Aorta (tissue), 5 donors: ENCODE data around the gene CEP350. TPM values are rescaled to one million over a fixed set of nuclear protein-coding genes. Genes with fewer than 3 reads are reported as not detected.

Experiments used
- ATAC-seq: fragments of 200-7000 bp; cut with Tn5 transposase; one replicate; pipeline ENCODE4 v1.9.1; 2022; ENCODE audit warnings: moderate library complexity; ENCODE audit not compliant: low FRiP score
- DNase-seq, 2 donors: peaks; one replicate each; pipeline ENCODE4 v3.0.0-alpha.2; 2020
- H3K27ac ChIP-seq, 2 donors: one replicate each; pipeline ENCODE4 v1.5.1; 2013; ENCODE audit warnings: low read length in 2 of 2, mild to moderate bottlenecking in 2 of 2, moderate library complexity in 2 of 2, control low read depth in 1 of 2, inconsistent platforms in 1 of 2, low read depth in 1 of 2
- H3K27me3 ChIP-seq, 2 donors: one replicate each; pipeline ENCODE4 v1.6.1; 2013; ENCODE audit warnings: control low read depth in 1 of 2, low read length in 1 of 2, mild to moderate bottlenecking in 1 of 2, moderate library complexity in 1 of 2; ENCODE audit not compliant: insufficient read depth in 2 of 2, control insufficient read depth in 1 of 2
- H3K36me3 ChIP-seq, 2 donors: one replicate each; pipeline ENCODE4 v1.6.1; 2013; ENCODE audit warnings: control low read depth in 1 of 2, low read length in 1 of 2, mild to moderate bottlenecking in 1 of 2; ENCODE audit not compliant: insufficient read depth in 2 of 2, control insufficient read depth in 1 of 2
- H3K4me1 ChIP-seq, 2 donors: one replicate each; pipeline ENCODE4 v1.6.1; 2013; ENCODE audit warnings: low read length in 2 of 2, control low read depth in 1 of 2, mild to moderate bottlenecking in 1 of 2, moderate library complexity in 1 of 2; ENCODE audit not compliant: insufficient read depth in 2 of 2, control insufficient read depth in 1 of 2
- H3K4me3 ChIP-seq, 2 donors: one replicate each; pipeline ENCODE4 v1.5.1; 2013; ENCODE audit warnings: low read length in 2 of 2, control low read depth in 1 of 2, mild to moderate bottlenecking in 1 of 2
- H3K9me3 ChIP-seq: one replicate; pipeline ENCODE4 v1.6.1; 2013; ENCODE audit warnings: mild to moderate bottlenecking, low read length; ENCODE audit not compliant: control insufficient read depth
- WGBS, 2 donors: extraction: QIAGEN DNeasy Blood & Tissue Kit; methylation state at CpG; one replicate each; pipeline ENCODE4 v1.1.7; 2013; 5-methylcytosine and 5-hydroxymethylcytosine counted together
- intact Hi-C, 2 donors: fragments of 100-400 bp; cut with DNase I; formaldehyde crosslinking; loops; one replicate each; pipeline versions ENCODE4 v1.14.2 to v1.15.0; 2022
- polyA plus RNA-seq, 2 donors: library from polyadenylated mRNA; stranded (reverse); fragments of 200-250 nt; gene quantifications; one replicate each; pipeline ENCODE4 v1.2.3, GENCODE V29; 2013
- total RNA-seq, 2 donors: library from RNA; stranded (reverse); fragmentation: NEBNext Ultra II Directional; extraction: Animal tissue kit (Norgen Biotek cat#: 25700); gene quantifications; one replicate each; pipeline ENCODE4 v1.2.1, GENCODE V29; 2021
- donor health status: healthy with polysubstance abuse.
- donor health status: Bipolar disorder and iron deficiency.
- donor health status: DM: no; HTN: no; CAD: no.
- donor health status: DM: no; HTN: no; CAD: no.
- donor health status: DM: yes; HTN: yes; CAD: no.

CEP350 gene
- total and polyA plus RNA-seq, 4 donors = 4.3 to 61.3 (median 29.4) TPM

DNA sequence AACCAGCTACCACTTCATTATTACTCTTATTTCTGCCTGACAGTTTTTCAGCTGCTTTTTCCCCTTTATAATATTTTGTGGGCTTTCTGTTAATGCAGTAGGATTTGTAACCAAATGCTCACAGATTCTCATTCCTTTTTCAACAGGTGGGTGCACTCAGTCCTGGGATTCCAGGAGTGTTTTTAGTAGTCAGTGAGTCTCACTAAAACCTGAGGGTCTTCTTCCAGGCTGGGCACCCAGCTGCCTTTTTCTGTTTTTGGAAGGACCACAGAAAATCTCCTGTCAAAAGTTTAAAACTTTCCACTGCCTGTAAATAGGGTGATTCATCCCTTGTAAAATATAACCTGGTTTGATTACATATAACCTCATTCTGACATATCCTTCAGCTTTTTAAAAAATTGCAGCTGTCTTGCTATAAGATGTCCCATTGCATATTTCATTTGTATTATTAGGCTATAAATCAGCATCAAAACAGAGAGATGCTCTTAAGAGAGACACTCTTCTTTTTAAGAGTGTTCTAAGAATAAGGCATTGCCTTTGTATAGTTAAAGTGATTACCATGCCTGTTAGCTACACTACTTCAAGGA, 16.8 kb upstream of the CEP350 start:
- Histone ChIP-seq H3K9me3 (no peaks in the 10 kb centered on the region), H3K4me1 (no peaks in the 10 kb centered on the region), H3K27ac (no peak overlapping the region), H3K36me3 (no peaks in the 10 kb centered on the region), H3K4me3 (no peak overlapping the region), H3K27me3 (no peaks in the 10 kb centered on the region)
- ATAC-seq (no peak), DNase-seq (no peak)
- intact Hi-C loops = no loop called here

DNA sequence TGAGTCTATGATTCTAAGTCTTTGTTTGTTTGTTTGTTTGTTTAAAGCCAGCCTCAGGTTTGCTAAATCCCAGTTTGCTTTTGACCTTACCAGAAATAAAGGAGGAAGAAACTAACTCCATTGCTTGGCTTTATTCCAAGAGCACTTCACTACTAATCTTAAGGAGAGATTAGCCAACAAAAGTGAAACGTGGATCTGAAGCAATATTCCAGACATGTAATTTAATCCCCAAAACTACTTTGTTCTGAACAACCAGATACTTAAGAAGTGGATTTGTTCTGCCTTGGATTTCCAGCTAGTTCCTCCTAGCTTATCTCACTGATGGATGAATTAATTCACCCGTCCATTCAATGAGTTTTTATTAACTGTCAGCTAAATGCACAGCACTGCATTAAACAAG, 15.9 kb upstream of the CEP350 start:
- Histone ChIP-seq H3K36me3 (no peaks in the 10 kb centered on the region), H3K27me3 (no peaks in the 10 kb centered on the region), H3K4me3 (no peak overlapping the region), H3K4me1 (no peaks in the 10 kb centered on the region), H3K9me3 (no peaks in the 10 kb centered on the region), H3K27ac (no peak overlapping the region)
- DNase-seq (no peak), ATAC-seq (no peak)
- 32% methylated on average over 2 of the region's 2 CpGs for WGBS, 2 donors
- intact Hi-C loops = no loop called here

DNA sequence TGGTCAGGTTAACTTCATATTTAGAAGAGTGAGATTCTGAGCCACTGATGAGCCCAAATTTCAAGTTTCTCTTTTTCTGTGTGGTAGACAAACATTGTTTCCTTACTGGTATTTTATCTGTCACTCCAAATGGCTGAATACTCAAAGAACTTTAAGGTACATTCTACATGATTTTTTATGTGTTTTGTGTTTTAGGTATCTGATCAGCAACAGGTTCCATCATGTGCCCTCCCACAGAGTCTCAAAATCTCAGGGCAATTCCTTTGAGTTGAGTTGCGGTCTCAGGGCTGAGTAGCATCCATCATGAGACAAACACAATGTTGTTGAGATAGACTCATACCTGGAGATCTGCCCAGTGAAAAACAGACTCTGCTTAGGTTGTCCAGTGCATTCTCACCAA, 14.7 kb upstream of the CEP350 start:
- no peaks in the 10 kb centered on the region for H3K36me3 ChIP-seq
- no peaks in the 10 kb centered on the region for H3K9me3 ChIP-seq
- 99 to 100% methylated on average over 1 of the region's 1 CpG for WGBS, 2 donors
- H3K4me1 ChIP-seq = no peaks in the 10 kb centered on the region
- intact Hi-C loops = no loop called here
- DNase-seq = no peak
- no peak overlapping the region for H3K27ac ChIP-seq
- H3K4me3 ChIP-seq = no peak overlapping the region
- ATAC-seq = no peak
- H3K27me3 ChIP-seq = no peaks in the 10 kb centered on the region

DNA sequence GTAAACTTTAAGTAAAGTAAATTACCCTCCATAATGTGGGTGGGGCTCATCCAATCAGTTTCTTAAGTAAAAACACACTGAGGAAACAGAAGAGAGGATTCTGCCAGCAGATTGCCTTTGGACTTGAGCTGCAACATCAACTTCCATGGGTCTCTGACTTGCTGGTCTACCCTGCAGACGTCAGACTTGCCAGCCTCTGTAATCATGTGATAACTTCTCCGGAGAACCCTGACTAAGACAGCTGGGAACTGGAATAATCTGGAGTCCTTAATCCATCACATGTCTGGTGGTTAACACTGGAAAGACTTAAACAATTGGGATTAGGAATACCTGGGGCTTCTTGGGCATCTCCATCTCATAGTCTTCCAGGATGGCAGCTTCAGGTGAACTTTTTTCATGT, 13.2 kb upstream of the CEP350 start:
- ATAC-seq (no peak), DNase-seq (no peak)
- H3K4me3 ChIP-seq = no peak overlapping the region
- intact Hi-C loops = no loop called here
- no peaks in the 10 kb centered on the region for H3K36me3 ChIP-seq
- 38 to 49% methylated on average over 2 of the region's 2 CpGs for WGBS, 2 donors
- no peaks in the 10 kb centered on the region for H3K4me1 ChIP-seq
- H3K27me3 ChIP-seq = no peaks in the 10 kb centered on the region
- no peak overlapping the region for H3K27ac ChIP-seq
- H3K9me3 ChIP-seq = no peaks in the 10 kb centered on the region

DNA sequence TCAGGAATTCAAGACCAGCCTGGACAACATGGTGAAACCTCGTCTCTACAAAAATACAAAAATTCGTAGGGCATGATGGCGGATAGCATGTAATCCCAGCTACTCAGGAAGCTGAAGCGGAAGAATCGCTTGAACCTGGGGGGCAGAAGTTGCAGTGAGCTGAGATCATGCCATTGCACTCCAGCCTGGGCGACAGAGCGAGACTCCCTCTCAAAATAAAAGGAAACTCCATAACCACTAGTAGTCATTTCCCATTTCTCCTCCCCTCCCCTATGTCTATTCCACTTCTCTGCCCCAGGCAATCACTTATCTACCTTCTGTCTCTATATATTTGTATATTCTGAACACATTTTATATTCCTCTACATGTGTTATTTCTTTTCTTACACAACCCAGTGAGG, 4.0 kb upstream of the CEP350 start:
- Histone ChIP-seq H3K4me3 (no peak overlapping the region), H3K36me3 (no peaks in the 10 kb centered on the region), H3K27ac (no peak overlapping the region), H3K9me3 (no peaks in the 10 kb centered on the region), H3K4me1 (no peaks in the 10 kb centered on the region), H3K27me3 (no peaks in the 10 kb centered on the region)
- intact Hi-C loops = loop anchor here in 1 of 2 donors (10.0 kb wide), 1 partner anchor 54 kb away; no protein-coding TSS in a partner anchor
- WGBS, 2 donors = 93 to 94% methylated on average over 7 of the region's 7 CpGs
- no peak for ATAC-seq
- DNase-seq = no peak

DNA sequence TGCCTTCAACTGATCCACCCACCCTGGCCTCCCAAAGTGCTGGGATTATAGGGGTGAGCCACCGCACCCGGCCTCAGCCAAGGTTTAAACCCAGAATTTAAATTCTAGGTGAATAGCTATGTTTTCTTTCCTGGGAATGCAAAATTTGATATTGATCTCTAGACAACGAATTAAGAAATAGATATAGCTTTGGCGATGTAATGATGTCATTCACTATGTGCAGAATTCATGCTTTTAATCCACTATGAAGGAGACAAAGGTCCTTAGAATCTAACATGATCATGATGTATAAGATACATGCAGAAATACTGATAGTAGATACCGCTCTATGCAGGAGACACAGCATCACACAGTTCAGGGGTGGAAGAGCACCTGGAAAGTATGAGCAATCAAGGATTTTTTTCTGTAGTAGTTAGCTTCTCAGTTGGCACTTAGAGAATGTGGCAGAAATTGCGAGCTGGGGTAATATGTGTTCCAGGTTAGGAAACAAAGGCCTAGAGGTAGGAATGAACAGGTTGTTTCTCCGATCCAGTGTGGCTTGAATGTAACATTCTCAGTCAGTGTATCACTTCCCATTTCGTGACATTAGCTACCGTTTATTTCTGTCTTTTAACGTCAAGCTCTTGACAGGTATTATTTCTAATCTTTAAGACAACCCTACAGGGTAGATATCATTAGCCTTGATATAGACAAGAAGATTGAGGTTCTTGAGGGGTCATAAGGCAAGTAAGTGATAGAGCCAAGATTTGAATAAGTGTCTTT, 3.0 kb upstream of the CEP350 start:
- Histone ChIP-seq H3K4me3 (no peak overlapping the region), H3K36me3 (no peaks in the 10 kb centered on the region), H3K9me3 (no peaks in the 10 kb centered on the region), H3K4me1 (no peaks in the 10 kb centered on the region), H3K27ac (no peak overlapping the region), H3K27me3 (no peaks in the 10 kb centered on the region)
- intact Hi-C loops = loop anchor here in 1 of 2 donors (10.0 kb wide), 1 partner anchor 53 kb away; no protein-coding TSS in a partner anchor
- DNase-seq (no peak), ATAC-seq (no peak)
- 90 to 94% methylated on average over 10 of the region's 10 CpGs for WGBS, 2 donors

DNA sequence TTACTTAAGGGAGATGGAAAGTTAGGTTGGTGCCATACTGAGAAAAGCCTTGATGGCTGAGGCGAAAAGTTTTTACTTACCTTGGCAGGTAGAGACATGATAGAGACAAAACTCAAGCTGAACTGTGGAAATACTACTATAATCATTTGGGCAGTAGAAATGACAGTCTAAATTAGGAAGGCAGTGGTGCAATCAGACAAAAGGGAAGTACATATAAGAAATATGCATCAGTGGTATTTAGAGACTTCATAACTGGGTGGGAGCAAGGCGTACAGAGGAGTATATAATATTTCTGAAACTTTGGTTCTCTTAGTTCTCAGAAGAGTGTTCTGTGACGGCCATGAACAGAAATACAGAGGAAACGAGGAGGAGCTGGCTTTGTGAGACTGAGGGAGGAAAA, 2.4 kb upstream of the CEP350 start:
- no peaks in the 10 kb centered on the region for H3K36me3 ChIP-seq
- WGBS, 2 donors = 87 to 89% methylated on average over 4 of the region's 4 CpGs
- no peak overlapping the region for H3K27ac ChIP-seq
- DNase-seq = no peak
- no peak overlapping the region for H3K4me3 ChIP-seq
- H3K4me1 ChIP-seq = no peaks in the 10 kb centered on the region
- no peaks in the 10 kb centered on the region for H3K9me3 ChIP-seq
- H3K27me3 ChIP-seq = no peaks in the 10 kb centered on the region
- no peak for ATAC-seq
- intact Hi-C loops = loop anchor here in 1 of 2 donors (10.0 kb wide), 1 partner anchor 53 kb away; no protein-coding TSS in a partner anchor

DNA sequence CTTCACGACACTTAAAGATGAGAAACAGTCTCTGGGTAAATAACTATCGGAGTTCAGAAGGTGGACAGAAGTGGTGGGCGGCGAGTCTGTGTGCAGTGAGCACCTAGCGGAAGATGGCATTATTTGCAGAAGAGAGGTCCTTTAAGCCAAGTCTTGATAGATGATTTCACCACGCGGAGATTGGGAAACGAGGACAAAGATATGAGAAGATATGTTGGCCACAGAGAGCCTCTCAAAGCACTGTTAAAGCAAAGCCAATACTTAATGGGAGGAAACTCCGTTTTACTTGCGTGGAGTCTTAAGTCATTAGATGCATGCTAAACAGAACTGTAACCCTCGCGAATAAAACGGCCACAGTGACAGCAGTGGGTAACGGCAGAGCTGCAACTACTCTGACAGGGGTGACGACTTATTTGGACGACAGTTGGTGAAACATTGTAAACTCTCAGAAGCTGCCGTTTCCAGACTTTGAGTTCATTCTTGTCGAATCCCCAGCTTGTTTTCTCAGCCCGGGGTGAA, 577 bp upstream of the CEP350 start:
- intact Hi-C loops = loop anchor here in 1 of 2 donors (1.0 to 10.0 kb wide), 2 partner anchors 51 to 72 kb away; partner anchors contain the start of gene TOR1AIP1
- H3K4me3 ChIP-seq = peak overlapping the region; percentile 27 to 40
- peak; percentile 36 for ATAC-seq
- WGBS, 2 donors = 2% methylated on average over 19 of the region's 19 CpGs
- peak overlapping the region; percentile 1 to 71 for H3K27ac ChIP-seq
- H3K36me3 ChIP-seq = no peaks in the 10 kb centered on the region
- DNase-seq = peak in 1 of 2 donors; percentile 44
- H3K27me3 ChIP-seq = no peaks in the 10 kb centered on the region
- no peaks in the 10 kb centered on the region for H3K4me1 ChIP-seq
- no peaks in the 10 kb centered on the region for H3K9me3 ChIP-seq

DNA sequence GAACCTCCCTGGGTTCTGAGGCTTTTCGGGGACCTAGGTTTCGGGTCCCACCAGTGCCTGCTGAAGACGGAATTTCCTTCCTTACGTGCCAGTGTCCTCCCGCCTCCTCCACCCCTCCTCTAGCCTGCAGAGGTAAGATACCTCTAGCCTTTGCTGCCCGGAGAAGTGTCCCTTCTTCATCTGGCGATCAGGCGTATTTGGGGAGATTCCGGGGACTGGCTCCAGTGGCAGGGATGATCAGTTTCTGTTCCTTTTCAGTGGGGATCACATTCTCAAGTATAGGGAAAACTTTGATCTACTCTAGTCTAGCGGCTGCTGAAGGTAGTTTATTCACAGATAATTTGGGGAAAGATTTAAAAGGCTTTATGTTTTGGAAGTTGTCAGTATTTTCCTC, 674 bp downstream of the CEP350 start:
- Histone ChIP-seq H3K4me3 (peak overlapping the region; percentile 90 to 93), H3K27ac (peak overlapping the region in 1 of 2 donors; percentile 87), H3K4me1 (no peaks in the 10 kb centered on the region), H3K9me3 (no peaks in the 10 kb centered on the region), H3K36me3 (no peaks in the 10 kb centered on the region), H3K27me3 (no peaks in the 10 kb centered on the region)
- ATAC-seq = no peak
- intact Hi-C loops = loop anchor here in 1 of 2 donors (10.0 kb wide), 1 partner anchor 50 kb away; no protein-coding TSS in a partner anchor
- DNase-seq = no peak
- 0 to 1% methylated on average over 10 of the region's 10 CpGs for WGBS, 2 donors
